Kidney epithelial cell (primary cell): ENCODE measurements around the gene RRM2. TPM values are rescaled to one million over a fixed set of nuclear protein-coding genes. Genes with fewer than 3 reads are reported as not detected.

Experiments used
- DNase-seq: peaks from one replicate; pipeline ENCODE4 v3.0.0-alpha.2; 2010; ENCODE audit warnings: low read depth
- H3K27me3 ChIP-seq: 2 replicates; pipeline ENCODE4 v1.6.0; 2011; ENCODE audit warnings: low read length; ENCODE audit not compliant: control insufficient read depth, insufficient read depth
- H3K36me3 ChIP-seq: 2 replicates; pipeline ENCODE4 v1.5.1; 2011; ENCODE audit warnings: low read length; ENCODE audit not compliant: control insufficient read depth, insufficient read depth
- H3K4me3 ChIP-seq: 2 replicates; pipeline ENCODE4 v1.5.1; 2011; ENCODE audit warnings: low read depth, mild to moderate bottlenecking, control low read depth, low read length
- total RNA-seq: library from RNA; depleted of rRNA; stranded (reverse); fragments of >200 nt; gene quantifications from 2 replicates; pipeline ENCODE4 v1.2.3, GENCODE V29; 2015
- TF ChIP-seq, protein P1 (sequence below): IDR thresholded peaks from 2 replicates; pipeline ENCODE4 v1.5.1; 2011; ENCODE audit warnings: mild to moderate bottlenecking, moderate library complexity, low read length, control low read depth, inconsistent platforms; ENCODE audit not compliant: insufficient read depth, poor library complexity, severe bottlenecking

RRM2 gene
- total RNA-seq, 1 donor from 2014 or later = 8.7 TPM

DNA sequence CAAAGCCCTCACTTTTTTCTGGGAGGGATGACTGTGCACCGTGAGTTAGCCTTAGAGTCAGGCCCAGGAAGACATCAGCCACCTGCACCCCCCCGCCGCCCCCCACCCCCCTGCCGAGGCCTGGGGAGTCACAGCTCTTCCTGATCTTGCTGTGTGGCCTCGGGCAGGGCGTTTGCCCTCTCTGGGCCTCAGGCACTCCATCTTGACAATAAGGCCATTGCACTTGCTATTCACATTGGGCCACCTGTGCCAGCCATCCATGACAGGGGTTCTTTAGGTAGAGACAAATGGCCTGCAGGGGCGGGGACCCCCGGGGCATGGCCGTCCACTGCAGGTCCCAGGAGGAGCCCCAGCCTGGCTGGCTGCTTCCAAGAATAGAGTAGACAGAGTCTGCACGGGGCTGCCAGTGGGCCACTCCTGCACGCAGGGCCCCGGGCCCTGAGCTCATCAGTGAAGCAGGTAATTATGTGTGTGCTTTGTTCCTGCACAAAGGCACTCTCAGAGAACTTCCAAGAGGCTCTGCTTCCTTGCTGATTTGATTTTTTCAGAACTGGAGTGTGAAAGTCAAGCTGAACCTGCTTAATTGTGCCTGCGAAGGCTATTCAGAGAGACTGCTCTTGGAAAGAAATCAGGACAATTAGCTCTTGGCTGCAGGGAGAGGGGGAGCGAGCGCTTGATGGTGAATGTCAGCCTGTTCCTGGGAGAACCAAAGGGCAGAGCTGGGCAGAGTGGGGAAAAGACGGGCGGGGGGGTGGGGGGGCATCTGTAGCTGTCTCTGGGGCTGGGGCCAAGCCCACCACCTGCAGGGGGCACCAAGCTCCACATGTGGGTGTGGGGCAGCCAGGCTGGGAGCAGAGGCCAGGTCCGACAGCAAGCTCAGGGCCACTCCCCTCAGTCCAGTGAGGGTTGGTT is 40.3 kb downstream of the RRM2 start:
- H3K27me3 ChIP-seq = no peaks in the 10 kb centered on the region
- no peak for DNase-seq
- TF ChIP-seq, protein P1, sequence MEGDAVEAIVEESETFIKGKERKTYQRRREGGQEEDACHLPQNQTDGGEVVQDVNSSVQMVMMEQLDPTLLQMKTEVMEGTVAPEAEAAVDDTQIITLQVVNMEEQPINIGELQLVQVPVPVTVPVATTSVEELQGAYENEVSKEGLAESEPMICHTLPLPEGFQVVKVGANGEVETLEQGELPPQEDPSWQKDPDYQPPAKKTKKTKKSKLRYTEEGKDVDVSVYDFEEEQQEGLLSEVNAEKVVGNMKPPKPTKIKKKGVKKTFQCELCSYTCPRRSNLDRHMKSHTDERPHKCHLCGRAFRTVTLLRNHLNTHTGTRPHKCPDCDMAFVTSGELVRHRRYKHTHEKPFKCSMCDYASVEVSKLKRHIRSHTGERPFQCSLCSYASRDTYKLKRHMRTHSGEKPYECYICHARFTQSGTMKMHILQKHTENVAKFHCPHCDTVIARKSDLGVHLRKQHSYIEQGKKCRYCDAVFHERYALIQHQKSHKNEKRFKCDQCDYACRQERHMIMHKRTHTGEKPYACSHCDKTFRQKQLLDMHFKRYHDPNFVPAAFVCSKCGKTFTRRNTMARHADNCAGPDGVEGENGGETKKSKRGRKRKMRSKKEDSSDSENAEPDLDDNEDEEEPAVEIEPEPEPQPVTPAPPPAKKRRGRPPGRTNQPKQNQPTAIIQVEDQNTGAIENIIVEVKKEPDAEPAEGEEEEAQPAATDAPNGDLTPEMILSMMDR = peak; percentile 28
- H3K4me3 ChIP-seq = no peak overlapping the region
- H3K36me3 ChIP-seq = no peaks in the 10 kb centered on the region

DNA sequence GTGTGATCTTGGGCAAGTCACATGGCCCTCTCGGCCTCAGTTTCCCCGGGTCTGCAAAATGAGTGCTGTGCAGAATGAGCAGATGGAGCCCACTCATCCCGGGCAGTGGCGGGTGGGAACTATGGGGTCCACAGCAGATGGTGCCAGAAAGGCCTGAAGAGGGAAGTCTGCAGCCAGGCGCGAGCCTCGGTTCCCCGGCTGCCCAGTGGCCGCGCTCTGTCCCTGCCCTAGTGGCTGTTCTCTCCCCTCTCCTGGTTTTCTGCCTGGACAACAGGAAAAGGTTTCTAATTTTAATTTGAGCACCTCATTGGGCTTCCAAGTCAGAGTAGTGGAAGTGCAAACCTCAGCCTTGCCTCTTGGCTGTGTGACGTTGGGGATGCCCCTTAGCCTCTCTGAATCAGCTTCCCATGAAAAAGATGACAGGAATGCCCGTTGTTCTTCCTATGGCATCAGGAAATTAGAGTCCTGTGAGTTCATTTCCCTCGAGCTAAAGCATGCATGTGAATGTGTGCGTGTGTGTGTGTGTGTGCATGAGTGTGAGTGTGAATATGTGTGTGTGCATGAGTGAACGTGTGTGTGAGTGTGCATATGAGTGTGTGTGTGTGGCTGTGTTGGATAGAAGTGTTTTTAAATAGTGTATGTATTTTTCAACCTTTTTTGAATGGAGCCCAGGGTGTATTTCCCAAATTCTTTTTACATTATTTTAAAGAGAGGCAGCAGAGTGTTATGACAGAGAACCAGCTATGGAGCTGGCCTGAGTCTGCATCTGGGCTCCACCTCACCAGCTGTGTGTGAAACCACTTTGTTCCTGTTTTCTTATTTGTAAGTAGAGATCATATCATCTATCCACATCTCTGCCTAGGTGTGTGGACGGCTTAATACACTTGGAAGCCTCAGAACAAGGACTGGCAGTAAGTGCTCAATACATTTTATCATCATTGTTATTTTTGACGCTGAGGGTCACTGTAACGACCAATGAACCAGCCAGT is 41.3 kb downstream of the RRM2 start:
- DNase-seq = no peak
- H3K4me3 ChIP-seq = no peak overlapping the region
- no peaks in the 10 kb centered on the region for H3K36me3 ChIP-seq
- no peaks in the 10 kb centered on the region for H3K27me3 ChIP-seq
- TF ChIP-seq, protein P1 = no peak

DNA sequence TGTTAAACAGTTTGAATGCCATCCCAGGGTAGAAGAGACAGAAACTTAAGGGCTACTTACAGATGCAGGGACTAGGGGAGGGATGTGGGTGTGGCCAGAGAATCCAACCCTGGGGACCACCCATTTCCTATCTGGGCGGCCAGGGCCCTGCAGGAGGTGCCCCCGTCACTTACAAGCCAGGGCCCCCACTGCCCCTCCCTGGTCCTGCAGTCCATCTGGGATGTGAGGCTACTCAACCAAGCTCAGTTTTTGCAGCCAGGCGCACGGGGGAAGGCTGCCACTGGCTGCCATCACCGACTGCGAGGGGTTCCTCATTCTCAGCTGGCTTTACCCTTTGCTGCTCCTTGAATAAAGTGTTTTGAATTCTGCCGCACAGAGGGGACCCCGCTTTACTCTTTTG is 42.1 kb downstream of the RRM2 start:
- Histone ChIP-seq H3K27me3 (no peaks in the 10 kb centered on the region), H3K36me3 (no peaks in the 10 kb centered on the region), H3K4me3 (no peak overlapping the region)
- TF ChIP-seq, protein P1 = no peak
- no peak for DNase-seq

DNA sequence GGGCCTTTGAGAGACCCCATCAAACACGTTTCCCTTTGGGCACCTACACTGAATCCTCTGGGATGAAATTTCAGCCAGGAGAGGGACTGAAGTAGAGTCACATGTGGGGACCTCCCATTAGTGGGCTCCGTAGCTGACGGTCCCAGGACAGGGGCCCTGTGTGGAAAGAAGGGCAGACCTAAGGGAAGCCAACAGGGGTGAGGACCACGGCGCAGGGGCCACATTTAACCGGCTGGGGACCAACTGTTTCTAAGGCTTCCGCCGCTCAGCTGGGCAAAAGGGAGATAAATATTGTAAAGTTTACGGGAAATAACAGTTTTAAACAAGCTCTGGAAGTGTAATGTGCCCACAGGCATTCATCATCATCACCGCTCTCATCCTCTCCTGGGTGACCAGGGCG is 42.7 kb downstream of the RRM2 start:
- no peaks in the 10 kb centered on the region for H3K27me3 ChIP-seq
- TF ChIP-seq, protein P1 = no peak
- H3K36me3 ChIP-seq = no peaks in the 10 kb centered on the region
- no peak for DNase-seq
- H3K4me3 ChIP-seq = no peak overlapping the region

DNA sequence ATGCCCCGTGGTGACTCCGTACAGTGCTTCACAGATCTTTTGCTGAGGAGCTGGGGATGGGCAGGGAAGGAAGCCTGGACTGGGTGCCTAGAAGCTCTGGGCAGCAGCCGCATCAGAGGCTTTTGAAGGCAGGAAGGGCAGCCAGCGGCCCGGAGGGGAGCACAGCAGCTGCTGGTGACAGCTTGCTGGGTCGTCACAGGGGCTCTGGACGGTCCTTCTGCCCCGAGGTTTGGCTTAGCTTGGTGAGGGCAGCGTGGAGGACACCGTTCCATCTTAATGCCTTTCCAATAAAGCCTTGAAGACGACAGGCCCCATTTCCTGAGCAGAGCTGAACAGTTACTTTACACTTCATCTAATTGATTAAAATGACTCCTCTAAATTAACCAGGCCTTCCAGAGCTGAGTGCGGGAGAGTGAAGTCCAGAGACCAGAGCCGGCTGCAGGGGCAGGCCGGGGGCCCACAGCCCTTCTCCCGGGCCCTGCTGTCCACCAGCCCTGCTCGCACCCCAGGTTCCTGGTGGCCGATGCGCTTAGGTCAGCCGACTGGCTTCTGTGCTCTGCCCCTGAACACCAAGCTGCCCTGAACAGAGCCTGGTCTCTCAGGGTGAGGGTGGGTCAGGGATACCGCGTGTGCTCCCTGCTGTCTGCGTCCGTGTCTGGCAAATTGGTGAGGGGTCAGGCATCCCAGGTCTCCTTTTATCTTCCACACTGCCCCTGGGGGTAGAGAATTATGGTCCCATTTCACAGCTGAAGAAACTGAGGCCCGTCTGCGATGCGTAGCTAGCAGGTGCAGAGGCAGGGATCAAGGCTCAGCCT is 43.5 kb downstream of the RRM2 start:
- no peak overlapping the region for H3K4me3 ChIP-seq
- H3K36me3 ChIP-seq = no peaks in the 10 kb centered on the region
- TF ChIP-seq, protein P1 = no peak
- no peaks in the 10 kb centered on the region for H3K27me3 ChIP-seq
- no peak for DNase-seq
